NCI-H82 treated with DMSO at 0.1 percent for 48 hours (cell line): ENCODE data around the gene DOCK3.

Source experiments
- DNase-seq: peaks from one replicate; lab custom pipeline; 2025; ENCODE audit not compliant: unreplicated experiment; lab: John Stamatoyannopoulos, UW

DOCK3 gene, protein sequence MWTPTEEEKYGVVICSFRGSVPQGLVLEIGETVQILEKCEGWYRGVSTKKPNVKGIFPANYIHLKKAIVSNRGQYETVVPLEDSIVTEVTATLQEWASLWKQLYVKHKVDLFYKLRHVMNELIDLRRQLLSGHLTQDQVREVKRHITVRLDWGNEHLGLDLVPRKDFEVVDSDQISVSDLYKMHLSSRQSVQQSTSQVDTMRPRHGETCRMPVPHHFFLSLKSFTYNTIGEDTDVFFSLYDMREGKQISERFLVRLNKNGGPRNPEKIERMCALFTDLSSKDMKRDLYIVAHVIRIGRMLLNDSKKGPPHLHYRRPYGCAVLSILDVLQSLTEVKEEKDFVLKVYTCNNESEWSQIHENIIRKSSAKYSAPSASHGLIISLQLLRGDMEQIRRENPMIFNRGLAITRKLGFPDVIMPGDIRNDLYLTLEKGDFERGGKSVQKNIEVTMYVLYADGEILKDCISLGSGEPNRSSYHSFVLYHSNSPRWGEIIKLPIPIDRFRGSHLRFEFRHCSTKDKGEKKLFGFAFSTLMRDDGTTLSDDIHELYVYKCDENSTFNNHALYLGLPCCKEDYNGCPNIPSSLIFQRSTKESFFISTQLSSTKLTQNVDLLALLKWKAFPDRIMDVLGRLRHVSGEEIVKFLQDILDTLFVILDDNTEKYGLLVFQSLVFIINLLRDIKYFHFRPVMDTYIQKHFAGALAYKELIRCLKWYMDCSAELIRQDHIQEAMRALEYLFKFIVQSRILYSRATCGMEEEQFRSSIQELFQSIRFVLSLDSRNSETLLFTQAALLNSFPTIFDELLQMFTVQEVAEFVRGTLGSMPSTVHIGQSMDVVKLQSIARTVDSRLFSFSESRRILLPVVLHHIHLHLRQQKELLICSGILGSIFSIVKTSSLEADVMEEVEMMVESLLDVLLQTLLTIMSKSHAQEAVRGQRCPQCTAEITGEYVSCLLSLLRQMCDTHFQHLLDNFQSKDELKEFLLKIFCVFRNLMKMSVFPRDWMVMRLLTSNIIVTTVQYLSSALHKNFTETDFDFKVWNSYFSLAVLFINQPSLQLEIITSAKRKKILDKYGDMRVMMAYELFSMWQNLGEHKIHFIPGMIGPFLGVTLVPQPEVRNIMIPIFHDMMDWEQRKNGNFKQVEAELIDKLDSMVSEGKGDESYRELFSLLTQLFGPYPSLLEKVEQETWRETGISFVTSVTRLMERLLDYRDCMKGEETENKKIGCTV (N-terminal part only)

DNA sequence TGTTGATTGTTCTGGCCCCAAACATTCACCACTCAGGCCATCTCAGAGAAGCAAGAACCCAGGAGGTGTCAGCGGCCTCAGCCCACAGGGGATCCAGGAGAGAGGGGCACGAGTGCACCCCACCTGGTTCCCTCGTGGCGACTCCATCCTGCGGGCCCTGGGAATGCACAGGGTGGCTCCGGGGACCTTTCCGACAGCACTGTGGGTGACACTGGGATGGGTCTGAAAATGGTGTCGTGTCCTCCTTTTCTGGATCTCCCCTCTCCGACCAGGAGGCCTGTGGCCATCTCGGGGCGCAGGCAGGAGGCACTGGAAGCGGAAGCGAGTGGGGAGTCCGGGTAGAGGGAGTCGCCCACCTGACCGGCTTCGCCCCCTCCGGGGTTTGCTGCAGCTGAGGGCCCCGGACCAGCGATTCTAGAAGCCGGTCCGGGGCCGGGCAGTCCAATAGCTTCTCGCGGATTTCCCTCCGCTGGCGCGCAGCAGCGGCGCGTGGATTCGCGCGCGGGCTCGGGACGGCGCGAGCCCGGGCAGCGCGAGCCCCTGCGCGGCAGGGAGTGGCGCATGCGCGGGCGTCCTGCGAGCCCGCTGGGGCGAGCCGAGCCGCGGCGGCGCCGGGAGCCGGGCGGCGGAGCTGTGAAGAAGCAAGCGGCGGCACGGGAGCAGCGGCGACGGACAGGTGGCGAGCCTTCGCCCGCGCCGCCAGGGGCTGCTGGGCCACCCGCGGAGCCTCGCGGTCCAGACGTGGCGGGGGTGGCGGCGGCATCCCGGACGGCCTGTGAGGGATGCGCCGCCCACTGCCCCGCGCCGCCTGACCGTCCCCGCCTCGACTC is at the start of gene DOCK3:
Gene DOCK3 (plus strand): TSS at position 579 of the 830 bp plus-strand sequence. CDS start 337 bp downstream, outside the sequence.
- DNase-seq = no peak

DNA sequence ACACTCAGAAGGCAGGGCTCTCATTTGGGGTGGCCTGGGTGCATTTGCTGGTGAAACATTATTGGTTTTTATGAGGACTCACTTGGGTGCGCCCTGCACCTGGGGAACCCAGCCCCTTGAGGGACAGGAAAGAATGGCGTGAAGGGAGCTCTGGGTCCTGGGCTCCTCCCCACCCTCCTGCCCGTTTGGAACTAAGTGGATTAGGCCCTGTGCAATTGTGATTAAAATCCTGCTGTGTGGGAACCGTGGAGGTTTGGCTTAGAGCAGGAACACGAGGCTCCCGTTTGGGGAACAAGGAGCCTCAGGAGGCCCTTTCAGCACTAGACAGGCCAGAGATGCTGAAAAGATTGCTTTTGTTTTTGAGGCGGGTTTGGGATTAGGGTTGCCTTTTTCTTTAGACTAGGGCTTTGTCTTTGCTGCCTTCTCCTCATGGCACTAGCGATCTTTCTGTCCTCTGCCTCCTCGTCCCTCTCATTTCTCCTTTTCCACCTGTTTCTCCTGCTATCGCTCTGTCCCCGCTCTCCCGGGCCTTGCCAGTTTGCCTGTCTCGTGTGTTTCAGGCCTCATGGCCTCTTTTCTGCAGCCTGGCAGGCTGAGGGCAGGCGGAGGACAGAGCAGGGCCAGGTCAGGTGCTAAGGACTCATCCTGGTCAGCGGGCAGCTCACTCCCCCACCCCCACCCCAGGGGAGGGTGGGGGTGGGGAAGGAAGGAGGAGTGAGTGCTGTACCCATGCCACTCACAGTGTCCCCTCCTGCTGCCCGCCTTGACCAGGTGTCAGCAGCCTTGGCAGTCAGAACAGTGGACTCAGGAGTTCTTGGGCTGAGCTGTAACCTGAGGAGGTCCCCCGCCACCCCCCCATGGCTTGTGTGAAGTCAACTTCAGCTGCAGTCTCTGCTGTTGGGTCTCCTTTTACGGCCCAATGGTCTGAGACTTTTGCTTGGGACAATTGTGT is 49.2 kb upstream of the DOCK3 start:
- peak; percentile 54 for DNase-seq

DNA sequence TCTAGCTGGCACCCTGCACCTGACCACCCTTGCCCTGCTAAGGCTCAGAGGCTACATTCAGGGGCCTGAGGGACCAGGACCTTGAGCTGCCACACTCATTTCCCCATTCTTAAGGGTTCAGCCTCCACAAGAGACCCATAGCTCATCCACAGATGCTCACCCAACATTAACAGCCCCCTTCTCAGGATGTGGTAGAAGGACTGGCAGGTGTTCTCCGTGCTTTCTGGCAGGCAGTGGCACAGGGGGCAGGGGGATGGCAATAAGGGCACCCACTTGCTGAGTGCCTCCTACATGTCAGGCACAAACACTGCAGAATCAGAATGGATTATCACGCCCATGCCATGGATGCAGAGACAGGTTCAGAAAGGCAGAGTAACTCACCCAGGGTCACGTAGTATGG is 48.3 kb upstream of the DOCK3 start:
- DNase-seq = no peak

DNA sequence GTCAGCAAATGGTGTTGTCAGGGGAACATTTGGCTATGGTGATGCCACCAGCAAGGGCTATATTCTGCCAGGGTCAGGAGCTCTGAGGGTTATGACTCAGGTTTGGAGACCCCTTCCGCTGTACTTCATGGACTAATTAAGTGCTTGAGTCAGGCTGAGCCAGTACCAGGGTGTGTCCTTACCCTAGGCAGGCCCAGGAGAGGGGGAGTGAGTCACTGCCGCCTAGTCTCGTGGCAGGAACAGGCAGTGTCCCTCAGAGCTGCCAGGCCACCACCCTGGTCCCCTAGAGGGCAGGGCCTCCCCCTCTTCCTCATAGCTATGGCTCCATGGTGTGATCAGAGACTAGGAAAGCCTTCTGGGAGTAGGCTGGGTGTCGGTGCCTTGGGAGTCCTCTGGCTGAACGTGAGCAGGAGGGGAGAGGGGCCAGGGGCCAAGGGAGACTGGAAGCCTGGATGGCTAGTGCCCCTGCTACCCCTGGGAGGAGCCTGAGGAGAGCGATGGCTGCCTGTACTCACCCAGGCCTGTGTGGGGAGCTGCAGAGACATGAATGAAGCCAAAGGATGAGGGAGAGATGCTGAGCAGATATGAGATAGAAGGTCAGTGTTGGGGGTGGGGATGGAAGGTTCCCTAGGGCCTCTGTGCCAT is 47.2 kb upstream of the DOCK3 start:
- no peak for DNase-seq

DNA sequence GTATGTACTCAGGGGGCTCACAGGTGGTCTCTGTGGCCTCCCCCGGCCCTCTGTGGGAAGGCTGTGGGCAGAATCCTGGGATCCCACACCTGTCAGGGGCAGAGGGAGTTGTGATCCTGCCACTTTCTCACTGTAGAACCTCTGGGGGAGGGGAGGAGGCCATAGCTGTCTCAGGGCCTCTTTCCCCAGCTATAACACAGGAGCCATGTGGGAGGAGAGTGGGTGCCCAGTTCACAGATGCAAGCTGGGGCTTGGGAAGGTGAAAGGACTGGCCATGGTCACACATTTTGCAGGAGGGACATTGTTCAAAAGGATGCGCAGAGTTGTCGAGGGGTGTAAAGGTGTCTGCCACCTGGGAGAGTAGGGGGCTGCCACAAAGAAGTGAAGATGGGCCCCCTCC is 46.1 kb upstream of the DOCK3 start:
- no peak for DNase-seq

DNA sequence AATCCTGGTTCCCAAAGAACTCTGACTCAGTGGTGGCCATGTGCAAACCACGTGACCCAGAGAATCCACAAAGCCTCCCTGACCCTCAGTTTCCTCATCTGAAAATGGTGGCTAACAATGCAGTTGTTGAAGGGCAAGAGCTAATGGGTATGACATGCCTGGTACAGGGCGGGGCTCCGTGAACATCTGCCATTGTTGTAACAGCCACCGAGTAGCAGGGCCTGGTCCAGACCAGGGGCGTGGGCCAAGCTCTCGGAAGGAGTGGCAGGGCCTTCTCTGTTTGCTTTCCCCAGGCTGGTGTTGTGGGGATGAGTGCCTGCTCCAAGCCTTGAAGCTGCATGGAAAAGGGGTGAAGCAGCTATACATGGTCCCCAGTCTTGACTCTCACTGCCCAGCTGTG is 44.3 kb upstream of the DOCK3 start:
- no peak for DNase-seq

DNA sequence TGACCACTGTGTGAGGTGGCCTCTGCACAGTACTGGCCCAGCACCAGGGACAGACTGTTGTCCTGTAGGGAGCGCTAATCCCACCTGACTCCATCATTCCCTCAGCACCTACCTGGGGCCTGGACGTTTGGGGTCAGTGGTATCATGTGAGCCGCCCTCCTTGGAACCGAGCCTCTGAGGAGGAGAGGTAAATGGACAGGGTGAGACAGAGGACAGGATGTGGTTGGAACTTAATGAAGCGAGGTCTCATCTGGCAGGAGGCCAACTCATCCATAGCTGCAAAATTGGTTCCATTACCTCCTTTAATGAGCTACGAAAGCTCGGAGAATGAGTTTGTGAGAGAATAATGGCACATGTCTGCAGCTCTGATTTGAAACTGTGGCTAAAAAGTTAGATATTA is 43.9 kb upstream of the DOCK3 start:
- DNase-seq = no peak

DNA sequence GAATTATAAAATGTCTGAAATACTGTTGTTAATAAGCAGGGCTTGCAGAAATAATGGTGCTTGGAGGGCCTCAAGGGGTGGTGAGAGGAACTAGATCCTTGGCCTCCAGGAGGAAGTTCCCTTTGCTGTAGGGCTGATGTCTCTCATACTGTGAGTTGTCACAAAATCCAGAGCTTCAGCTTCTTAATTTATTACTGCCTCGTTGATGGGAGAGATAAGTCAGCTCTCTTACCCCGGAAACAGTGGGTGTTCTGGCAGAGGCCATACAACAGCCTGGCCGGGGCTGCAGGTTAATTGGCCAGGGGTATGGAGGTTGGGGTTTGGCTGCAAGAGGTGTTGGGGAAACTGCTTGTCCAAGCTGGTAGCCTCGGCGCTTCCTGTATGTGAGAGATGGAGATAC is 42.3 kb upstream of the DOCK3 start:
- no peak for DNase-seq

DNA sequence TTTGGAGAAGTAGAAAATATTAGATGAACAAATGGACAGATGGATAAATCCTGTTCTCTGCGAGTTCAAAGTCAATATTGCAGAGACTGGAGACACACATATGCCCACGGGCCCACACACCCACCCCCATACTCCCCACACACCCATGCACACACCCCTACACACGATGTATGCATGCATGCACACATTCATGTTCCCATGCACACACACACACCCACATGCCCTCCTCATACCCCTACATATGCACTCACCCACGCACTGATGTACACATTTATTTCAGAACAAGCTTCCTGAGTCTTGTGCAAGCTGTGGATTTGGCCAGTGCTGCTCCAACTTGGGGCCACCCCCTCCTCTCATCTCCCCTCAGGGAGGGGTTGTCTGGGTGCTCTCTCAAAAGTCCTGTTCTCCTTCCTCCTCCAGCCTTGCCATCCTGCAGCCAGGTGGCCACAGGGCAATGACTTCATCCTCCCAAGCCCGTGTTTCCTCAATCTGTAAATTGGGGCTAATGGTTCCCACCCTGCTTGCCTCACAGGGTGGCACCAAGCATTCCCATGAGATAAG is 41.4 kb upstream of the DOCK3 start:
- DNase-seq = no peak

DNA sequence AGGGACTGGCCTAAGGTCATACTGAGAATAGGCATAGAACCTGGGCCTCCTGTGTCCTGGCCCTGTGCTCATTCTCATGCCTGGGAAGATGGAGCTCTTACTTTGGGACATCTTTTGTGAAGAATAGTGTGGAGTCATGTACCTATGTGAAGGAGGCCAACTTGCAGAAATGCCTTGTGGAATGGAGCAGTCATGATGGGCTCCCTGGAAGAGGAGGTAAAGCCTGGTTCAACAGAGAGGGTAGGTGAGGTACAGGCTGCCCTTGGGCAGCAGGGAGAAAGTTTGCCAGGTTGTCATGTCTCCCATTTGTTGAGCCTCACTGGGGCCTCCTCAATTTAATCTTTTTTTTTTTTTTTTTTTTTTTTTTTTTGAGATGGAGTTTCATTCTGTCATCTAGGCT is 39.7 kb upstream of the DOCK3 start:
- DNase-seq = no peak

DNA sequence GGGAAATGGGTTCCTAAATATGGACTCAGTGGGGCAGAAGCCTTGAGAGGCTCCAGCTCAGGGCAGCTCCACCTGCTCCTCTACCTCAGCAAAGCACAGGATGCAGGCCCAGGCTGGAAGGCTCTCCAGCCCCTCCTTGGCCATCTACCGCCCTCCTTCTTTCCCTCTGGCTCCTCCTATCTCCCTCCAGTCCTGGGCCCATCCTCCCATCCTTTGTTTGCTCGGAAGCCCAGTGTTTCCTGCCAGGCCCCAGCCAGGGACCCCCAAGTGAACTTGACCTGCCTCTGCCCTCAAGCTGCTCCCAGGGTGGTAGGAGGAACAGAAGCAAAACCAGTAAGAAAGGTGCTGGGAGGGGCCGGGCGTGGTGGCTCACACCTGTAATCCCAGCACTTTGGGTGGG is 37.7 kb upstream of the DOCK3 start:
- DNase-seq = no peak

DNA sequence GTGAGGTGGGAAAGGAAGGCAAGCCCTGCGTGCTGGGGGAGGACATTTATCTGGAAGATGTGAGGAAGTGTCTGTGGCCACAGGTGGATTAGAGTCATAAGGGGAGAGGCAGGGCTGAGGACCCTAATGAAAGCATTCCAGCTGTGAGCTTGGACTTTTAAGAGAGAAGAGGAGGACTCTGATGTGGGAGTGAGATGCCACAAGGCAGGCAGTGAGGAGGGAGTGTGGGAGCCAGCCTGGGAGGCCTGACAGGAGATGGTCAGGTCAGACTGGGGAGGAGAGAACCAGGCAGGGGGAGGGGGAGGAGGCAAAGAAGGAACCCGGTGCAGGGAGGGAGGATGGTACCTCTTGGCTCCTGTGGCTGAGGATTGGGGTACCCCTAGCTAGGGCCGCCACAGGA is 36.8 kb upstream of the DOCK3 start:
- DNase-seq = no peak

DNA sequence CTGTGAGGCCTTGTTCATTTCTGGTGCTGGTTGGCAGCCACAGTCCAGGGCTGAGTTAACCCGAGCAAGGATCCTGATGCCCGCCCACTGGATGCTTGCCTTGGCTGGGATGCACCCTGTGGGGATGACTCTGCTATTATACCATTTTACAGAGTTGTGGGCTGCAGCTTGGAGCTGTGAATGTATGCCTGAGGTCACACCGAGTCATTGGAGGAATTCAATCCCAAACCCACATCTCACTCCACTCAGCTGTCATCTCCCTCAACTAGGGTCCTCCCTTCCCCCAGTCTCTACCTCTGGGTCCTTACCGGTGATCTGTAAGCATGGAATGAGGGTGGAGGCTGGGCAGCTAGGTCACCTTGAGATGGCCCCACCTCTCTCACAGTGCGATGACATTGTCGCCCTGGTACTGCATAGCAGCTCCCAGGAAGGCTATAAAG is 35.7 kb upstream of the DOCK3 start:
- no peak for DNase-seq

DNA sequence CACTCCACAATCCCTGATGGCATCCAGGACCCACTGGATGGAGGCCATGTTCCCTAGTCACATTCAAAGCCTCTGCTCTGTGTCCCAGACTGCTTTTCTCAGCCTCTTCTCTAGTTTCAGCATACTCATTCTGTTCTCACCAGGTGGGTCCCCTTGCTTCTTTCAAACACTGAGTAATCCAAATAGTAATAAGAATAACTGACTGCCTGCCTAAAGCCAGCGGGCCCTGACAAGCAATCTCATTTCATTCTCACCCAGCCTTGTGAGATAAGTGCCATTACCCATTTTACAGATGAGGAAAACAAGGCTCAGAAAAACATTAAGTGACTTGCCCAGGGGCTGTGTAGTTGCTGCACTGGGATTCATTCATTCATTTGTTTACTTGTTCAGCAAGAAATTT is 32.3 kb upstream of the DOCK3 start:
- no peak for DNase-seq

DNA sequence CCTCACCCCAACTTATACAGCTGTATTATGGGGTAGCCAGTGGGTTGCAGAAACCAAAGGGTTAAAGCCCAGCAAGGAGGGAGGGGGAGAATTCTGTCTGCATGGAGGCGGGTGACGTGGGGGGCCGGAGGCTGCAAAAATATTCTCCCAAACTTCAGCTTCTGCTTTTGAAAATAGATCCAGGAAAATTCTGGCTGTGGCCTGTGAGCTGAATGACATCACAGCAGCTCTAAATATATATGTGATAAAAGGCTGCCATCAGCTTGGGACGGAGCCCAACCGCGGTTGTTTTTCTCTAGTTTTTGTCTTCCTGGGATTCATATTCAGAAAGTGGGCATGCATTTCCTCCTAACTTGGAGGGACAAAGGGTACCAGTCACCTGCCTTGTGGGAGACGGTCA is 30.2 kb upstream of the DOCK3 start:
- no peak for DNase-seq

DNA sequence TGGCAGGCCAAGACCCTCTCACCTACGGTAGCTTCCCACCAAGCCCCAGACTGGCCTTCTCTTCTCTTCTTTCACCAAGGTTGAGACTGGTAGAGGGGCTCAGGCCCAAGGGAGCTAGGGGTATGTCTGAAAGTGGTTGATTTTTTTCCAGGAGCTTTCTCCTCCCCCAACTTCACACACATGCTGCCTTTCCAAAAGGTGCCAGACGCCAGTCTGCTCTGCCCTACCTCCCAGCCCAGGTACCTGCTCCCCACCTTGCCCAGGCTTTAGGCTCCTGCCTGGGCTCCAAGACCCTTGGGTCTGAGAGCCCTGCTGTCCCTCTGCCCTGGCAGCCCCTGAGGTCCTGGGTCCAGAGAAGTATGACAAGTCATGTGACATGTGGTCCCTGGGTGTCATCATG is 29.3 kb upstream of the DOCK3 start:
- DNase-seq = no peak

DNA sequence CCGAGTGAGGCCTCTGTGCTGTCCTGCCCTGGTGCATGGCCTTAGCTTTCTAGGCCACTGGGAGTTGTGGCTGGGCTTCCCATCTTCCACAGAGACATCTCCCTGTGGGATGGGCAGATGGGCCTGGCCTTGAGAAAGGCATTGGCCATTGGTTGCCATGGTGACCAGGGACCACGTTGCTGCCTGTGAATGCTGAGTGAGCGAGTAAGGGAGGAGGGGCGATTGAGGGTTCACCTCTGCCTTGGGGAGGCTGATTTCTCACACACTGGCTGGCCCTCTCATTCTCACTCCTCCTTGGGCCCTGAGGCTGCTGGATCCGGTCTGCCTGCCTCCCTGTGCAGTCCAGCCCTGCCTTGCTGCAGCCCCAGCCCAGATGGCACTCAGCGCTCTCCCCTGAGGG is 26.4 kb upstream of the DOCK3 start:
- no peak for DNase-seq

DNA sequence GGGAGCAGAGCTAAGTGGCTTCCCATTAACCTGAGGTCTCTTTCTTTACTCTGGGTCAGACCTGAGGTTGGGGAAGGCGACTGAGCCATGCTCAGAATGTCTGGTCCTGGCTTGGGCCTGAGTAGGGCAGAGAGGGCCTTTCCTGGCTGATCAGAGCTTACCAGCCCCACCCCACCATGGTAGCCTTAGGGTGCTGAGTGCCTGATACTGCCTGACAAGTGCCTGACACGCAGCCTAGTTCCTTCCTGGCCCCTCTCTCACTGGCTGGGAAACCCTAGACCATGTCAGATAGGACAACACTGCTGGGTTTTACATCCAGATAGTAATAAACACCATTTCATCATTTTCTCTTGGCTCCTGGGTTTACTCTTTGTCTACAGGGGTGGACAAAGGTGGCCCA is 25.8 kb upstream of the DOCK3 start:
- DNase-seq = no peak

DNA sequence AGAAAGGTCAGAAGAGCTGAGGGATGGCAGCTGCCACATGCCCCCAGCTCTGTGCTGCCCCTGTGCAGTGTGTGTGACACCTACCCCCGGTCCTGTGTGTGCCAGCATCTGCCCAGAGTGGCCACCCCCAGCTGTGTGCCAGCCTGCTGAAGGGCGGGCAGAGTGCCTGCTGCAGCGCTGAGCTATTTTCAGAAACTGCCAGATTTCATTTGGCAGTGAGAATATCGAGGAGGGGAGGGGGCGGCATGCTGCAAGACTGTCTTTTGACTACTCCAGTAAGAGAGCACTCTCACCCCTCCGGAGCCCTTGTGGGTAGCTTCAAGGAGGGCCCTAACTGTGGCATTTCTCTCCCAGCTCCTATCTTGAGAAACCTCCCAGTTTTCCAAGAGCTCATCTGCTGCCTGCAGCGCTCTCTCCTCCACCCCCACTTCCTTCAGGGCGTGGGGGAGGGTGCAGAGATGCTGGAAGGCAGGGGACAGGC is 25.2 kb upstream of the DOCK3 start:
- DNase-seq = no peak
